Heart left ventricle (tissue), 16 donors: ENCODE measurements around the gene APOB. TPM values are rescaled to one million over a fixed set of nuclear protein-coding genes. Genes with fewer than 3 reads are reported as not detected.

Source experiments
- ATAC-seq, 4 donors: fragments of 200-7000 bp; cut with Tn5 transposase; one replicate each; pipeline ENCODE4 v1.9.1; 2020 to 2022; ENCODE audit warnings: moderate library complexity in 4 of 4, mild to moderate bottlenecking in 3 of 4, moderate number of reproducible peaks in 1 of 4
- DNase-seq, 5 donors: peaks; one replicate each; pipeline ENCODE4 v3.0.0-alpha.2; 2020
- H3K27ac ChIP-seq, 12 donors: fragments of 200-600 bp; sonication (generic) in 4 of 12; one replicate each; pipeline versions ENCODE4 v1.5.0 to v1.8.0; 2016 to 2022; ENCODE audit warnings: mild to moderate bottlenecking in 2 of 12
- H3K27me3 ChIP-seq, 9 donors: fragments of 200-600 bp; sonication (generic) in 2 of 9; one replicate each; pipeline versions ENCODE4 v1.5.1 to v1.8.0; 2016 to 2022; ENCODE audit warnings: mild to moderate bottlenecking in 3 of 9
- H3K36me3 ChIP-seq, 9 donors: fragments of 200-600 bp; sonication (generic) in 2 of 9; one replicate each; pipeline versions ENCODE4 v1.5.0 to v1.8.0; 2018 to 2022; ENCODE audit warnings: mild to moderate bottlenecking in 2 of 9
- H3K4me1 ChIP-seq, 12 donors: fragments of 200-600 bp; sonication (generic) in 4 of 12; one replicate each; pipeline versions ENCODE4 v1.5.0 to v1.8.0; 2016 to 2022; ENCODE audit warnings: mild to moderate bottlenecking in 3 of 12
- H3K4me3 ChIP-seq, 12 donors: fragments of 200-600 bp; sonication (generic) in 4 of 12; one replicate each; pipeline versions ENCODE4 v1.5.0 to v1.8.0; 2017 to 2022; ENCODE audit warnings: mild to moderate bottlenecking in 9 of 12, moderate library complexity in 4 of 12
- H3K9me3 ChIP-seq, 12 donors: fragments of 200-600 bp; sonication (generic) in 4 of 12; one replicate each; pipeline versions ENCODE4 v1.5.0 to v1.8.0; 2016 to 2022; ENCODE audit warnings: mild to moderate bottlenecking in 1 of 12
- CTCF ChIP-seq, 12 donors: fragments of 200-600 bp; sonication (generic) in 4 of 12; IDR thresholded peaks; one replicate each; pipeline versions ENCODE4 v1.5.0 to v1.8.0; 2018 to 2022; ENCODE audit warnings: antibody characterized with exemption in 12 of 12, mild to moderate bottlenecking in 5 of 12
- POLR2A ChIP-seq, 2 donors: fragments of 450-650 bp; IDR thresholded peaks; one replicate each; pipeline ENCODE4 v1.6.1; 2017; ENCODE audit warnings: antibody characterized with exemption in 2 of 2, mild to moderate bottlenecking in 2 of 2, moderate library complexity in 2 of 2
- WGBS, 4 donors: extraction: QIAGEN DNeasy Blood & Tissue Kit in 2 of 4; methylation state at CpG; one replicate each; pipeline versions ENCODE4 v1.1.5 to v1.1.7; 2013 to 2018; 5-methylcytosine and 5-hydroxymethylcytosine counted together
- intact Hi-C, 10 donors: fragments of 100-400 bp; cut with DNase I; formaldehyde crosslinking; loops; one replicate each; pipeline versions ENCODE4 v1.11.1 to v1.14.2; 2022
- polyA plus RNA-seq, 2 donors: library from polyadenylated mRNA; stranded (reverse); fragments of 200-250 nt; gene quantifications; one replicate each; pipeline ENCODE4 v1.2.3, GENCODE V29; 2013
- total RNA-seq, 9 donors: library from RNA; depleted of rRNA in 2 of 9; stranded (reverse); fragments of >200 nt in 2 of 9; fragmentation: NEBNext Ultra II Directional in 3 of 9; extraction: Animal tissue kit (Norgen Biotek cat#: 25700) in 3 of 9; gene quantifications; one replicate each; pipeline versions ENCODE4 v1.1.0 to v1.2.4, GENCODE V29; 2016 to 2023
- donor health status: ischemic (EF 13 %, LVEDD 7.1; RV severe dilation, severe dysfunction).
- donor health status: healthy with polysubstance abuse.
- donor health status: DM: no; HTN: yes; CAD: no.
- donor health status: DM: no; HTN: no; CAD: no.
- donor health status: ischemic (EF 25% LVEDD 6.9; RV normal size, moderate dysfunction).
- donor health status: ischemic (EF 25% LVEDD 5.7; RV mildly dilated, moderate dysfunction).
- donor health status: healthy.
- donor health status: DM: yes; HTN: yes; CAD: no.
- donor health status: ischemic (EF 35%, LVEDD 5.7; RV mildly dilated, moderate dysfunction).
- donor health status: nonischemic (EF 11% LVEDD 7.7; RV severe dilation, severe dysfunction).
- donor health status: DM: yes; HTN: yes; CAD: no.
- donor health status: PGD.
- donor health status: ischemic (EF 29% LVEDD 5.4; RV normal size, mild dysfunction).
- donor health status: nonischemic (EF 23%, LVEDD 6.1; RV moderate dilation, normal function).

APOB gene
- total and polyA plus RNA-seq, 11 donors = 0.72 to 55.6 (median 11.3) TPM

GRCh38 chr2:20988905-20989304, 55.0 kb downstream of the APOB start:
- TF ChIP-seq POLR2A (IDR thresholded peaks at IDR 0.05) = no peak
- no peak for TF ChIP-seq CTCF (IDR thresholded peaks at IDR 0.05)
- no peak overlapping the region for H3K4me3 ChIP-seq
- ATAC-seq (no peak), DNase-seq (no peak)
- no peak overlapping the region for H3K27ac ChIP-seq
- no peaks in the 10 kb centered on the region for H3K36me3 ChIP-seq
- no peaks in the 10 kb centered on the region for H3K4me1 ChIP-seq
- peaks cover 0 to 4% (median 0%) of the 10 kb centered on the region in 9 donors for H3K27me3 ChIP-seq
- H3K9me3 ChIP-seq = no peaks in the 10 kb centered on the region
- WGBS, 4 donors = 16 to 49% (median 39%) methylated on average over 2 to 4 of the region's 4 CpGs
- intact Hi-C loops = no loop called here

DNA sequence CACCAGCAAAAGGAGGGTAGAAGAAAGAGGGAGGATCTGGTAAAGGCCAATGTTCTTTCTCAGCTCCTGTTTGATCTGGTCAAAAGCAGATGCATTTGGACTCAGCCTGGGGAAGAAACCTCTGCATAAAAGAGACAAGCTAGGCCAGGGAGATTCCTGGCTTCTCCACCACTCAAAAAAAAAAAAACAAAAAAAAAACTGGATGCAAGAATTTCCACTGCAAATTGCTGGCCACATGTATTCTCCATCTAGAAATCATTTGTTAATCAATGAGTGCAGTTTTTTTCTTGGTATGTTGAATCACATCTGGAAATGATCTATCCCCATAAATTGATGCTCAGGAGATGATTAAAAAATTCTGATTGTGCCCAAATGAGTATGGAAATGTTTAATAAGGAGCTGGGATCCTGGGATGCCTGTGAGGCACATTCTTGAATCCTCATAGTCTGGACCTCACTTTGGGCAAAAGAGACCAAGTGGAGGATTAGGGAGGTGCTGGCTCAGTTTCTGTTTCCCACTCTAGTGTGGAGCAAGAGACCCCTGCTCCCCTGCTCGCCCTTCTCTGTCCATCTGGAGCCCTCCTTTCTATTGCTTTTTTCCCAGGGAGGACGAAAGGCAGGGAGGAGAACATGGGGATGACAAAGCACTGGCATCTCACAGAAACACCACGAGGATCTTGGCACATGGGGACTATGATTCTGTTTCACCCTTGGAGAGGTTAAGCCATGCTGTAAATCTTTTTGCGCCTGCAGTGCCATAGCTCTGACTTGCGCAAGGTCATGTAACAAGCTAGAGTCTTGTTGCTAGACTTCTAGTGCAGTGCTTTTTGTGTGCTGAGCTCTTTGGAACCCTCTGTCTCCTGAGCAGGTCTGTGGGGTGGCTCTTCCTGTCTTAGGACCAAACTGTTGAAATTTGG, 57.6 kb downstream of the APOB start:
- Histone ChIP-seq H3K27me3 (peaks cover 0 to 3% (median 0%) of the 10 kb centered on the region in 9 donors), H3K4me3 (no peak overlapping the region), H3K4me1 (no peaks in the 10 kb centered on the region), H3K9me3 (no peaks in the 10 kb centered on the region), H3K36me3 (no peaks in the 10 kb centered on the region), H3K27ac (peak overlapping the region in 1 of 12 donors; percentile 5)
- intact Hi-C loops = no loop called here
- WGBS, 4 donors = 73 to 80% (median 78%) methylated on average over 5 of the region's 5 CpGs
- ATAC-seq (no peak), DNase-seq (no peak)
- TF ChIP-seq CTCF (IDR thresholded peaks at IDR 0.05) (no peak), POLR2A (IDR thresholded peaks at IDR 0.05) (no peak)

- H3K27me3 ChIP-seq = no peaks in the 10 kb centered on the region
- no peak overlapping the region for H3K4me3 ChIP-seq
- intact Hi-C loops = no loop called here
- 31 to 42% (median 38%) methylated on average over 5 of the region's 5 CpGs for WGBS, 4 donors
- no peaks in the 10 kb centered on the region for H3K36me3 ChIP-seq
- DNase-seq (no peak), ATAC-seq (no peak)
- H3K27ac ChIP-seq = no peak overlapping the region
- no peaks in the 10 kb centered on the region for H3K9me3 ChIP-seq
- no peaks in the 10 kb centered on the region for H3K4me1 ChIP-seq
- TF ChIP-seq POLR2A (IDR thresholded peaks at IDR 0.05) (no peak), CTCF (IDR thresholded peaks at IDR 0.05) (no peak)
These were observed 58.8 kb downstream of the APOB start for GRCh38 chr2:20985062-20985461.

GRCh38 chr2:20984408-20984807, 59.5 kb downstream of the APOB start:
- TF ChIP-seq CTCF (IDR thresholded peaks at IDR 0.05) = no peak
- no peak for TF ChIP-seq POLR2A (IDR thresholded peaks at IDR 0.05)
- Histone ChIP-seq H3K36me3 (no peaks in the 10 kb centered on the region), H3K27ac (no peak overlapping the region), H3K9me3 (no peaks in the 10 kb centered on the region), H3K4me3 (no peak overlapping the region), H3K27me3 (no peaks in the 10 kb centered on the region), H3K4me1 (no peaks in the 10 kb centered on the region)
- ATAC-seq = no peak
- intact Hi-C loops = no loop called here
- 77 to 86% (median 82%) methylated on average over 8 of the region's 8 CpGs for WGBS, 4 donors
- no peak for DNase-seq
